NCI-H526 (cell line): ENCODE data around the gene PKP3.
"Not testable (repeated sequence)": the region's sequence is repeated elsewhere in the genome, so short reads cannot be mapped to it uniquely, and the experiment has no call there.

Experiments
- DNase-seq, 2 experiments: peaks; one replicate each; lab custom pipeline; 2025; lab: John Stamatoyannopoulos, UW

PKP3 gene

GRCh38 chr11:409600-410483 is 15.8 kb downstream of the PKP3 start:
- no peak for DNase-seq

- DNase-seq = not testable (repeated sequence)
Measured at GRCh38 chr11:410711-411110, 16.7 kb downstream of the PKP3 start.

- not testable (repeated sequence) for DNase-seq
Measured at GRCh38 chr11:411520-411919, 17.5 kb downstream of the PKP3 start.

- DNase-seq = no peak
Measured at GRCh38 chr11:412641-413119, 18.7 kb downstream of the PKP3 start.

GRCh38 chr11:413120-414081 is 19.4 kb downstream of the PKP3 start:
- DNase-seq = peak in 1 of 2 experiments; percentile 47

GRCh38 chr11:414318-414857 is 20.4 kb downstream of the PKP3 start:
- no peak for DNase-seq

GRCh38 chr11:415640-416041 is 21.6 kb downstream of the PKP3 start:
- DNase-seq = peak in 1 of 2 experiments; percentile 40

GRCh38 chr11:416051-416756 is 22.2 kb downstream of the PKP3 start:
- peak in 1 of 2 experiments; percentile 81 for DNase-seq

- DNase-seq = peak; percentile 60 to 96
Measured at GRCh38 chr11:416757-417621, 23.0 kb downstream of the PKP3 start.

GRCh38 chr11:417652-418342 is 23.8 kb downstream of the PKP3 start:
- DNase-seq = peak in 1 of 2 experiments; percentile 59

- no peak for DNase-seq
Measured at GRCh38 chr11:418343-419247, 24.6 kb downstream of the PKP3 start.

- no peak for DNase-seq
Measured at GRCh38 chr11:419248-420005, 25.4 kb downstream of the PKP3 start.

- no peak for DNase-seq
Measured at GRCh38 chr11:420054-420910, 26.3 kb downstream of the PKP3 start.

GRCh38 chr11:420911-421321 is 26.9 kb downstream of the PKP3 start:
- no peak for DNase-seq

- no peak for DNase-seq
Measured at GRCh38 chr11:422249-422656, 28.2 kb downstream of the PKP3 start.

GRCh38 chr11:424232-424631 is 30.2 kb downstream of the PKP3 start:
- no peak for DNase-seq

- not testable (repeated sequence) for DNase-seq
Measured at GRCh38 chr11:424766-425165, 30.8 kb downstream of the PKP3 start.
